ENCODE results near the gene WASF3.

Gene WASF3

GRCh38 chr13:26557393-26558073 lies at the start of gene WASF3:
Gene WASF3 (plus strand): TSS chr13:26557683. CDS start chr13:26642271, 84,588 bp downstream.
- peak; percentile 24 to 33 for DNase-seq (ENCODE audit: extremely low read depth in 1 of 2, low read depth in 1 of 2)

DNA sequence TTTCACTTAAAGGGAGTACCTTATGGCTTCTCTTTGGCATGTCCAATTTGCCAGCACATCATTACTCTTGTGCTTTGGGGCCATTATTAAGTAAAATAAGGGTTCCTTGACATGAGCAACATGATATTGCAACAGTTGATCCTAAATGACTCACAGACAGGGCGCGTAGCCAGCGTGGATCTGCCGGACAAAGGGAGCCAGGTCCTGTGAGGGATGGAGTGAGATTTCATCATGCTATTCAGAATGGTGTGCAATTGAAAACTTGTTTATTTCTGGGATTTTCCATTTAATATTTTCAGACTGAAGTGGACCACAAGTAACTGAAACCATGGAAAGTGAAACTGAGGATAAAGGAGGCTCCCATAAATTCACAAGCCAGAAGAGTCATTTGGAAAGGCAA lies 48.6 kb upstream of the WASF3 start:
- no peak for DNase-seq (ENCODE audit: extremely low read depth in 1 of 2, low read depth in 1 of 2)

GRCh38 chr13:26509491-26509890 lies 48.0 kb upstream of the WASF3 start:
- no peak for DNase-seq (ENCODE audit: extremely low read depth in 1 of 2, low read depth in 1 of 2)

DNA sequence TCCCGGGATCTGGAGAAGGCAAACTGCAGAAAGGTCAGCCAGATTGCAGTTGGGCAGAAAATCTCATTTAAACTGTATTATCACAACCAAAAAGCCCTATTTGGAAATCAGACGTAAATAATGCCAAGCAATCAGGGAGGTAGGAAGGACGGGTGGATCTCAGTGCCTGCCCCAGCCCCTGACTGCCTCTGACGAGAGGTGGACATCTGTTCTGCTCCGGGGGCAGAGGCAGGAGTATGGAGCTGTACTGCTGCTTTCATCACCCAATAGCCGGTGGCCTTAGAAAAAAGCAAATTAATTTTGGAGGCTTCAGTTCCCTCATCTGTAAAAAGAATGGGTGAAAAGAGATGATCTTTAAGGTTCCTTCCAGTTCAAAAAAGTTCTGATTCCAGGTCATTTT lies 43.6 kb upstream of the WASF3 start:
- DNase-seq (ENCODE audit: extremely low read depth in 1 of 2, low read depth in 1 of 2) = no peak

- no peak for DNase-seq (ENCODE audit: extremely low read depth in 1 of 2, low read depth in 1 of 2)
These were observed 41.8 kb upstream of the WASF3 start for GRCh38 chr13:26515721-26516120.

DNA sequence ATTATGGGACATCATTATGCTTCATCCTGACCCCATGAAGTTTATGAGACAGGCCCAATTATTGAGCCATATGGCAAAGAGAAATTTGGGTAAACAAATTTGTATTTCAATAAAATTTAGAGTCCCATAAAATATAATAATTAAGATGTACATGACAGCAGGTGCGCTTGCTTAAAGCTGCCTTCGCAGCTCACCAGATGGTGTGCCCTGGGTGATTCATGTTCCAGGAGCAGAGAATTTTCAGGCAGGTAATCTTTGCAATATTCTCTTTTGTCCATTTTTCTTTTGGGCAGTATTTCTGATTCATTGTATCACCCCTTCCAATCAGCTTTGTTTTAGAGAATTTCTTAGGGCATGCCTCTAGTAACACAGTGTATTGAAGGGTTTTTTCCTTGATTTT lies 39.5 kb upstream of the WASF3 start:
- DNase-seq (ENCODE audit: extremely low read depth in 1 of 2, low read depth in 1 of 2) = no peak

- no peak for DNase-seq (ENCODE audit: extremely low read depth in 1 of 2, low read depth in 1 of 2)
These were observed 39.0 kb upstream of the WASF3 start for GRCh38 chr13:26518451-26518959.

- DNase-seq (ENCODE audit: extremely low read depth in 1 of 2, low read depth in 1 of 2) = no peak
These were observed 34.9 kb upstream of the WASF3 start for GRCh38 chr13:26522571-26522970.

- no peak for DNase-seq (ENCODE audit: extremely low read depth in 1 of 2, low read depth in 1 of 2)
These were observed 34.5 kb upstream of the WASF3 start for GRCh38 chr13:26523007-26523406.

DNA sequence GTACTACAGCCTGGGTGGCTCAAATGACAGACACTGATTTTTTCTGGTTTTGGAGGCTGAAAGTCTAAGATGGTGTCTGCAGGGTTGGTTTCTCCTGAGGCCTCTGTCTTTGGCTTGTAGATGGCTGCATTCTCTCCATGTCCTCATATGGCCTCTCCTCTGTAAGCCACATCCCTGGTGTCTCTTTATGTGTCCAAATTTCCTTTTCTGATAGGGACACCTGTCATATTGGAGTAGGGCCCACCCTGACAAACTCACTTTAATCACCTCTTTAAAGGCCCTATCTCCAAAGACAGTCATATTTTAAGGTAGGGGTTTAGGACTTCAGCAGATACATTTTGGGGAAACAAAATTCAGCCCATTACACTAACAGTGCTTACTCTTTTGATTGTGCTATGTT lies 32.0 kb upstream of the WASF3 start:
- no peak for DNase-seq (ENCODE audit: extremely low read depth in 1 of 2, low read depth in 1 of 2)

DNA sequence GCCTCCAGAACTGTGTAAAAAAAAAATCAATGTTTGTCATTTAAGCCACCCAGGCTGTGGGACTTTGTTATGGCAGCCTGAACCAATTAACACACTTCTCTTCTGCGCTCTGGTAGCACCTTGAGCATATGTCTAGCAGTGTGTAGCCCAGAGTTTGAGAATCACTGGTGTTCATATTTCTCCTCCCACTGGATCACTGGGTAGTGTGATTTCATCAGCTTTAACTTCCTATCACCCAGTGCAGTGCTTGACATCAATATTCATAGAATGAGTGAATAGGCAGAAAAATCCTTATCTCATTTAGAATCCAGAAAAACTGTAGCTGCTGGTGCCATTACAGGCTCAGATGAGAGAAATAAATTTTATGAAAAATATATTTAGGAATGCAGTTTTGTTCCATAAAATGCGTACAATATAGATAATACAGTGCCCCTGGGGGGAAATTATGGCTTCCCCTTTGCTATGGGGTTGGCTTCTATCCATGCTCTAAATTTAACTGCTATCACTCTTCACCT lies 30.7 kb upstream of the WASF3 start:
- DNase-seq (ENCODE audit: extremely low read depth in 1 of 2, low read depth in 1 of 2) = no peak

- DNase-seq (ENCODE audit: extremely low read depth in 1 of 2, low read depth in 1 of 2) = no peak
These were observed 29.0 kb upstream of the WASF3 start for GRCh38 chr13:26528527-26528926.

- no peak for DNase-seq (ENCODE audit: extremely low read depth in 1 of 2, low read depth in 1 of 2)
These were observed 28.0 kb upstream of the WASF3 start for GRCh38 chr13:26529441-26529840.

GRCh38 chr13:26531742-26532141 lies 25.7 kb upstream of the WASF3 start:
- no peak for DNase-seq (ENCODE audit: extremely low read depth in 1 of 2, low read depth in 1 of 2)

- DNase-seq (ENCODE audit: extremely low read depth in 1 of 2, low read depth in 1 of 2) = no peak
These were observed 23.3 kb upstream of the WASF3 start for GRCh38 chr13:26534036-26534726.

DNA sequence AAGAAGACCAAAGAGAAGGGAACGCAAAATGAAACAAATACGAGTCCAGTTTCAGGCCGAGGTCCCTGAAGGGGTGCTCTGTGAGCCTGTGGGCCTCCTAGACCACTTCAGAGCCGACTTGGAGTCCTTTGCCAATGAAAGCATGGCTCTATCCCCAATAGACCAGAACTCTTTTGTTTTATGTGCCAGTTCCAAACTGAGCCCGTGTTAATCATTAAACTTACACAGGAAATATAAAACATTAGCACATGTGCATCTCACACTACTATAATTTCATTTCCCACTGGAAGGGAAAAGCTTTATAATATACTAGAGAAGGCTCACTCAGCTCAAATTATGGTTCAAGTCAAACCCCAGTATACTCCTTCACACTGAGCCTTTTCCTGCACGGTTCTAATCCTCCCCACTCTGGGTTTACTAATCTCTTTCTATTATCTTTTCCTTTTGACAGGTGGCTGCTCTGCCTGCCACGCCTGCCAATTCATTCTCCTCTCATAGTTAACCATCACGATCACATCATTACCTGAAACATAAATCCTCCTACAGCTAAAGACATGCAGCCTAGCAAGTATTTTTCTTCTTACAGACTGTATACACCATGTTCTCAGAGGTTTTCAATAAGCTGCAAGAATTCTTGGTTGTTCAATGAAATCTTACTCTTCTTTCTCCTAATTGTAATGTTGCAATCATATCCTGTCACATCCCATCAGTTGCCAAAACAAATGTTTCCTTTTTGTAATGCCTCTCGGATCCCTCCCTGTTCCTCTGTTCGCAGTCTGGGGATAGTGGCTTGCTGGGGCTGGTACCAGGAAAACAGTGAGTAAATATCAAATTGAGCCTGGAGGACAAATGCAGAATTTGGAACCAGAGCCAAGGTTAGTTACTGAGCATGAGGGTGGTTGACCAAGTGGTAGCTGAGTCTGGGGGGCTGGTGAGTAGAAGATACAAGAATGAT lies 18.8 kb upstream of the WASF3 start:
- DNase-seq (ENCODE audit: extremely low read depth in 1 of 2, low read depth in 1 of 2) = no peak

DNA sequence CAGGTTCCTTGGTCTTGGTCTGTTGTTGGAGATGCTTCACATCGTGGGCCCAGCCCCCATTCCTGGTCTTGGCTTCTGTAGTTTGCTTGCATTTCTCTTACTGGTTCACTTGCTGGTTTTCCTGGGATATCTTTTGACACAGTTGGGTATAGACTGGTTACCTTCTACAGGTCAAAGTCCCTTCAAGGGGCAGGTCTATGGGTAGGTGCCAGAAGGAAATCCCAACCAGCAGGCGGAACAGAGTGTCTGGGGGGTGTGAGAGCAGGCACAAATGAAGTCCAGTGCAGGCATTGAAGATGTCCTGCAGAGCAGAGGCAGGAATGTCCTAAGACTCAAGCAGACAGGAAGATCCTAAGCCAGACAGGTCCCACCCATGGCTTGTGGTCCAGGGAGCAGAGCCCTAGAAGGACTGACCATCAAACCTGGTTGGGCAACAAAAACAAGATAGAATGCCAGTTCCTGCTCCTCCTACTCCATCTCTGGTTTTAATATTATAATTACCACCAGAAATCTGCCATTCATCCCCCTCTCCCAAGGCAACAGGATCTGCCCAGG lies 17.7 kb upstream of the WASF3 start:
- DNase-seq (ENCODE audit: extremely low read depth in 1 of 2, low read depth in 1 of 2) = no peak

GRCh38 chr13:26540334-26540733 lies 17.1 kb upstream of the WASF3 start:
- no peak for DNase-seq (ENCODE audit: extremely low read depth in 1 of 2, low read depth in 1 of 2)

- DNase-seq (ENCODE audit: extremely low read depth in 1 of 2, low read depth in 1 of 2) = no peak
These were observed 16.4 kb upstream of the WASF3 start for GRCh38 chr13:26541041-26541440.

- no peak for DNase-seq (ENCODE audit: extremely low read depth in 1 of 2, low read depth in 1 of 2)
These were observed 15.6 kb upstream of the WASF3 start for GRCh38 chr13:26541678-26542568.

Measured in stimulated activated CD8-positive, alpha-beta memory T cell treated with anti-CD3 and anti-CD28 coated beads, Interleukin-7, amount 100 ng/mL, for 48 hours (primary cell).